ENCODE results near the gene MYL3.
"Not testable (repeated sequence)": the region's sequence is repeated elsewhere in the genome, so short reads cannot be mapped to it uniquely, and the experiment has no call there.

- TF ChIP-seq, protein P1, sequence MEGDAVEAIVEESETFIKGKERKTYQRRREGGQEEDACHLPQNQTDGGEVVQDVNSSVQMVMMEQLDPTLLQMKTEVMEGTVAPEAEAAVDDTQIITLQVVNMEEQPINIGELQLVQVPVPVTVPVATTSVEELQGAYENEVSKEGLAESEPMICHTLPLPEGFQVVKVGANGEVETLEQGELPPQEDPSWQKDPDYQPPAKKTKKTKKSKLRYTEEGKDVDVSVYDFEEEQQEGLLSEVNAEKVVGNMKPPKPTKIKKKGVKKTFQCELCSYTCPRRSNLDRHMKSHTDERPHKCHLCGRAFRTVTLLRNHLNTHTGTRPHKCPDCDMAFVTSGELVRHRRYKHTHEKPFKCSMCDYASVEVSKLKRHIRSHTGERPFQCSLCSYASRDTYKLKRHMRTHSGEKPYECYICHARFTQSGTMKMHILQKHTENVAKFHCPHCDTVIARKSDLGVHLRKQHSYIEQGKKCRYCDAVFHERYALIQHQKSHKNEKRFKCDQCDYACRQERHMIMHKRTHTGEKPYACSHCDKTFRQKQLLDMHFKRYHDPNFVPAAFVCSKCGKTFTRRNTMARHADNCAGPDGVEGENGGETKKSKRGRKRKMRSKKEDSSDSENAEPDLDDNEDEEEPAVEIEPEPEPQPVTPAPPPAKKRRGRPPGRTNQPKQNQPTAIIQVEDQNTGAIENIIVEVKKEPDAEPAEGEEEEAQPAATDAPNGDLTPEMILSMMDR (IDR thresholded peaks at IDR 0.05): not testable (repeated sequence)
- TF ChIP-seq POLR2A (IDR thresholded peaks at IDR 0.05): not testable (repeated sequence)
These were observed 39.9 kb downstream of the MYL3 start for GRCh38 chr3:46823314-46823713.

Data from uterus (tissue), 2 donors.